Osteocyte (in vitro differentiated cells): ENCODE data around the gene MARCHF11. TPM values are rescaled to one million over a fixed set of nuclear protein-coding genes. Genes with fewer than 3 reads are reported as not detected.

Experiments
- DNase-seq: peaks from one replicate; pipeline ENCODE4 v3.0.0; 2021; ENCODE audit warnings: mixed read lengths; ENCODE audit not compliant: unreplicated experiment; ENCODE audit errors: extremely low spot score
- H3K27ac Mint-ChIP-seq: one replicate; pipeline ENCODE4 v1.8.0; 2021; ENCODE audit warnings: mild to moderate bottlenecking, mixed read lengths; ENCODE audit not compliant: unreplicated experiment
- H3K27me3 Mint-ChIP-seq: one replicate; pipeline ENCODE4 v1.8.0; 2021; ENCODE audit warnings: mixed read lengths; ENCODE audit not compliant: unreplicated experiment
- H3K36me3 Mint-ChIP-seq: one replicate; pipeline ENCODE4 v1.8.0; 2021; ENCODE audit warnings: mixed read lengths; ENCODE audit not compliant: unreplicated experiment
- H3K4me1 Mint-ChIP-seq: one replicate; pipeline ENCODE4 v1.8.0; 2021; ENCODE audit warnings: mixed read lengths; ENCODE audit not compliant: unreplicated experiment
- H3K4me3 Mint-ChIP-seq: one replicate; pipeline ENCODE4 v1.8.0; 2021; ENCODE audit warnings: mild to moderate bottlenecking, moderate library complexity, mixed read lengths; ENCODE audit not compliant: unreplicated experiment
- H3K9me3 Mint-ChIP-seq: one replicate; pipeline ENCODE4 v1.8.0; 2021; ENCODE audit warnings: mixed read lengths; ENCODE audit not compliant: unreplicated experiment
- CTCF ChIP-seq: fragments of 200-600 bp; sonication (generic); IDR thresholded peaks from 2 replicates; pipeline ENCODE4 v1.5.0; 2021; ENCODE audit warnings: antibody characterized with exemption, mild to moderate bottlenecking, moderate library complexity
- total RNA-seq: library from RNA; stranded (reverse); gene quantifications from 2 replicates; pipeline ENCODE4 v1.2.1, GENCODE V29; 2021

Gene MARCHF11
- total RNA-seq, 1 donor from 2014 or later: not detected

- no peak for TF ChIP-seq CTCF
- H3K27me3 Mint-ChIP-seq: peaks cover 9% of the 10 kb centered on the region
- no peaks in the 10 kb centered on the region for H3K4me1 Mint-ChIP-seq
- H3K9me3 Mint-ChIP-seq: peaks cover 14% of the 10 kb centered on the region
- no peak overlapping the region for H3K27ac Mint-ChIP-seq
- no peak overlapping the region for H3K4me3 Mint-ChIP-seq
- no peaks in the 10 kb centered on the region for H3K36me3 Mint-ChIP-seq
- no peak for DNase-seq
Observed at GRCh38 chr5:16152601-16153568, 26.7 kb downstream of the MARCHF11 start.

- Mint-ChIP-seq H3K27me3 (peaks cover 6% of the 10 kb centered on the region), H3K4me3 (no peak overlapping the region), H3K4me1 (no peaks in the 10 kb centered on the region), H3K9me3 (peaks cover 7% of the 10 kb centered on the region), H3K27ac (no peak overlapping the region), H3K36me3 (no peaks in the 10 kb centered on the region)
- TF ChIP-seq CTCF: no peak
- no peak for DNase-seq
Observed at GRCh38 chr5:16149621-16150020, 30.0 kb downstream of the MARCHF11 start.

GRCh38 chr5:16147179-16147900, 32.3 kb downstream of the MARCHF11 start:
- H3K36me3 Mint-ChIP-seq: no peaks in the 10 kb centered on the region
- H3K27me3 Mint-ChIP-seq: peaks cover 3% of the 10 kb centered on the region
- no peaks in the 10 kb centered on the region for H3K4me1 Mint-ChIP-seq
- no peak overlapping the region for H3K4me3 Mint-ChIP-seq
- DNase-seq: no peak
- peaks cover 7% of the 10 kb centered on the region for H3K9me3 Mint-ChIP-seq
- TF ChIP-seq CTCF: no peak
- H3K27ac Mint-ChIP-seq: no peak overlapping the region

GRCh38 chr5:16144416-16144815, 35.2 kb downstream of the MARCHF11 start:
- no peaks in the 10 kb centered on the region for H3K36me3 Mint-ChIP-seq
- no peak for DNase-seq
- H3K27me3 Mint-ChIP-seq: peaks cover 2% of the 10 kb centered on the region
- no peak overlapping the region for H3K4me3 Mint-ChIP-seq
- no peak overlapping the region for H3K27ac Mint-ChIP-seq
- peaks cover 2% of the 10 kb centered on the region for H3K4me1 Mint-ChIP-seq
- no peak for TF ChIP-seq CTCF
- peaks cover 3% of the 10 kb centered on the region for H3K9me3 Mint-ChIP-seq
